ENCODE measurements around the gene FNBP1L. TPM values are rescaled to one million over a fixed set of nuclear protein-coding genes. Genes with fewer than 3 reads are reported as not detected.
"Not testable (repeated sequence)": the region's sequence is repeated elsewhere in the genome, so short reads cannot be mapped to it uniquely, and the experiment has no call there.

Gene FNBP1L
- total RNA-seq, 1 experiment from 2014 or later, result 31.8 TPM

DNA sequence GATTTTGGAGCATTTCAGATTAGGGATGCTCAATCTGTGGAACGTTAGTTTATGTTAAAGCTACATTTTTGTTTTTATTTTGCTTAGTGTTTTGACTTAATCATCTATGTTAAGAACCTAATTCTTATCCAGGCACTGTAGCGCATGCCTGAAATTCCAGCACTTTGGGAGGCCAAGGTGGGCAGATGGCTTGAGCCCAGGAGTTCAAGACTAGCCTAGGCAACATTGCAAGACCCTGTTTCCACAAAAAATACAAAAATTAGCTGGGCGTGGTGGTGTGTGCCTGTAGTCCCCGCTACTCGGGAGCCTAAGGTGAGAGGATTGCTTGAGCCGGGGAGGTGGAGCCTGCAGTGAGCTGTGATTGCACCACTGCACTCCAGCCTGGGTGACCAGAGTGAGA, 23.4 kb downstream of the FNBP1L start:
- intact Hi-C loops (cut with micrococcal nuclease), result no loop called here
- no peak overlapping the region for H3K4me3 Mint-ChIP-seq (ENCODE audit: unreplicated experiment)
- no peak for TF ChIP-seq CTCF (IDR thresholded peaks at IDR 0.05; ENCODE audit: unreplicated experiment)
- no peaks in the 10 kb centered on the region for H3K9me3 Mint-ChIP-seq (ENCODE audit: unreplicated experiment)
- H3K4me1 Mint-ChIP-seq (ENCODE audit: insufficient read depth, unreplicated experiment), result peaks cover 14% of the 10 kb centered on the region
- DNase-seq (ENCODE audit: unreplicated experiment), result no peak
- ChIA-PET CTCF (interaction anchor here (0.7 kb wide), 1 partner anchor 1030 kb away, joined by 3 read pairs; no protein-coding TSS in a partner anchor), POLR2A (interaction anchor here (1.3 kb wide), 1 partner anchor 47 kb away, joined by 3 read pairs; no protein-coding TSS in a partner anchor)
- H3K27ac Mint-ChIP-seq (ENCODE audit: low read depth, unreplicated experiment), result no peak overlapping the region
- H3K27me3 Mint-ChIP-seq (ENCODE audit: insufficient read depth, unreplicated experiment), result no peaks in the 10 kb centered on the region
- H3K36me3 Mint-ChIP-seq (ENCODE audit: insufficient read depth, unreplicated experiment), result peaks cover 9% of the 10 kb centered on the region
- BruUV-seq (replicated peaks), result no TSS peak

GRCh38 chr1:93471911-93472310, 24.0 kb downstream of the FNBP1L start:
- no peak for TF ChIP-seq CTCF (IDR thresholded peaks at IDR 0.05; ENCODE audit: unreplicated experiment)
- no TSS peak for BruUV-seq (replicated peaks)
- POLR2A ChIA-PET, result no interaction called here
- peaks cover 9% of the 10 kb centered on the region for H3K36me3 Mint-ChIP-seq (ENCODE audit: insufficient read depth, unreplicated experiment)
- H3K27me3 Mint-ChIP-seq (ENCODE audit: insufficient read depth, unreplicated experiment), result no peaks in the 10 kb centered on the region
- CTCF ChIA-PET, result no interaction called here
- H3K9me3 Mint-ChIP-seq (ENCODE audit: unreplicated experiment), result no peaks in the 10 kb centered on the region
- no peak overlapping the region for H3K4me3 Mint-ChIP-seq (ENCODE audit: unreplicated experiment)
- peaks cover 19% of the 10 kb centered on the region for H3K4me1 Mint-ChIP-seq (ENCODE audit: insufficient read depth, unreplicated experiment)
- DNase-seq (ENCODE audit: unreplicated experiment), result peak; percentile 72
- H3K27ac Mint-ChIP-seq (ENCODE audit: low read depth, unreplicated experiment), result no peak overlapping the region
- intact Hi-C loops (cut with micrococcal nuclease), result no loop called here

- Mint-ChIP-seq H3K4me1 (ENCODE audit: insufficient read depth, unreplicated experiment) (peaks cover 25% of the 10 kb centered on the region), H3K4me3 (ENCODE audit: unreplicated experiment) (no peak overlapping the region), H3K27ac (ENCODE audit: low read depth, unreplicated experiment) (no peak overlapping the region), H3K36me3 (ENCODE audit: insufficient read depth, unreplicated experiment) (peaks cover 9% of the 10 kb centered on the region), H3K9me3 (ENCODE audit: unreplicated experiment) (peaks cover 16% of the 10 kb centered on the region), H3K27me3 (ENCODE audit: insufficient read depth, unreplicated experiment) (no peaks in the 10 kb centered on the region)
- intact Hi-C loops (cut with micrococcal nuclease), result no loop called here
- TF ChIP-seq CTCF (IDR thresholded peaks at IDR 0.05; ENCODE audit: unreplicated experiment), result no peak
- ChIA-PET CTCF (interaction anchor here (0.7 kb wide), 2 partner anchors 151 to 169 kb away, joined by 3 read pairs; no protein-coding TSS in a partner anchor), POLR2A (interaction anchor here (1.0 to 1.7 kb wide), 5 partner anchors 10 to 78 kb away, joined by 3 to 7 read pairs (median 3); partner anchors contain the start of gene FNBP1L)
- no peak for DNase-seq (ENCODE audit: unreplicated experiment)
- BruUV-seq (replicated peaks), result no TSS peak
Observed at GRCh38 chr1:93474321-93474720, 26.4 kb downstream of the FNBP1L start.

- peaks cover 25% of the 10 kb centered on the region for H3K4me1 Mint-ChIP-seq (ENCODE audit: insufficient read depth, unreplicated experiment)
- H3K9me3 Mint-ChIP-seq (ENCODE audit: unreplicated experiment), result peaks cover 17% of the 10 kb centered on the region
- POLR2A ChIA-PET, result interaction anchor here (0.8 to 1.7 kb wide), 6 partner anchors 11 to 25 kb away, joined by 3 to 7 read pairs (median 3); no protein-coding TSS in a partner anchor
- no peaks in the 10 kb centered on the region for H3K27me3 Mint-ChIP-seq (ENCODE audit: insufficient read depth, unreplicated experiment)
- no peak overlapping the region for H3K27ac Mint-ChIP-seq (ENCODE audit: low read depth, unreplicated experiment)
- no peak for DNase-seq (ENCODE audit: unreplicated experiment)
- H3K4me3 Mint-ChIP-seq (ENCODE audit: unreplicated experiment), result no peak overlapping the region
- CTCF ChIA-PET, result interaction anchor here (0.5 to 1.5 kb wide), 3 partner anchors 11 to 40 kb away, joined by 3 read pairs; no protein-coding TSS in a partner anchor
- intact Hi-C loops (cut with micrococcal nuclease), result no loop called here
- TF ChIP-seq CTCF (IDR thresholded peaks at IDR 0.05; ENCODE audit: unreplicated experiment), result no peak
- H3K36me3 Mint-ChIP-seq (ENCODE audit: insufficient read depth, unreplicated experiment), result peaks cover 1% of the 10 kb centered on the region
- no TSS peak for BruUV-seq (replicated peaks)
Observed at GRCh38 chr1:93475681-93476080, 27.8 kb downstream of the FNBP1L start.

DNA sequence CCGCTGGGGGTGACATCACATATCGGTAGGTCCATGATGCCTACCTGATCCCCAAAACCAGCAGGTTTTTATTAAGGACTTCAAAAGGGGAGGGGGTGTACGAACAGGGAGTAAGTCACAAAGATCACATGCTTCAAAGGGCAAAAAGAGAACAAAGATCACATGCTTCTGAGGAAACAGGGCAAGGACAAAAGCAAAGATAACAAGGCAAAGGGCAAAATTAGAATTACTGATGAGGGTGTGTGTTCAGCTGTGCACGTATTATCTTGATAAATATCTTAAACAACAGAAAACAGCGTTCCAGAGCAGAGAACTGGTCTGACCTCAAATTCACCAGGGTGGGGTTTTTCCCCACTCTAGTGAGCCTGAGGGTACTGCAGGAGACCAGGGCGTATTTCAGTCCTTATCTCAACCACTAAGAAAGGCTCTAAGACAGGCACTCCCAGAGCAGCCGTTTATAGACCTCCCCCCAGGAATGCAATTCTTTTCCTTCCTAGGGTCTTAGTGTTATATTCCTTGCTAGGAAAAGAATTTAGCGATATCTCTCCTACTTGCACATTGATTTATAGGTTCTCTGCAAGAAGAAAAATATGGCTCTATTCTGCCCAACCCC, 31.3 kb downstream of the FNBP1L start:
- H3K27ac Mint-ChIP-seq (ENCODE audit: low read depth, unreplicated experiment); intact Hi-C loops (cut with micrococcal nuclease); POLR2A ChIA-PET; H3K4me3 Mint-ChIP-seq (ENCODE audit: unreplicated experiment); DNase-seq (ENCODE audit: unreplicated experiment); BruUV-seq (replicated peaks); H3K36me3 Mint-ChIP-seq (ENCODE audit: insufficient read depth, unreplicated experiment); H3K27me3 Mint-ChIP-seq (ENCODE audit: insufficient read depth, unreplicated experiment); CTCF ChIA-PET: not testable (repeated sequence)
- peaks cover 14% of the 10 kb centered on the region for H3K4me1 Mint-ChIP-seq (ENCODE audit: insufficient read depth, unreplicated experiment)
- peaks cover 17% of the 10 kb centered on the region for H3K9me3 Mint-ChIP-seq (ENCODE audit: unreplicated experiment)

DNA sequence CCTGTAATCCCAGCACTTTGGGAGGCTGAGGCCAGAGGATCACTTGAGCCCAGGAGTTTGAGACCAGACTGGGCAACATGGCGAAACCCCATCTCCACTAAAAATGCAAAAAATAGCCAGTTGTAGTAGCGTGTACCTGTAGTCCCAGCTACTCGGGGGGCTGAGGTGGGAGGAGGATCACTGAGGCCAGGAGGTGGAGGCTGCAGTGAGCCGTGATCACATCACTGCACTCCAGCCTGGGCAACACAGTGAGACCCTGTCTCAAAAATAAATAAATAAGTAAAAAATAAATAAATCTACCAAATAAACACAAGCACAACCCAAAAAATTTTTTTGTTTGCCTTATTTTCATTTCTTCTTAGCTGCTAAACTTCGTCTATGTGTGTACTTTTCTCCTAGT, 34.0 kb downstream of the FNBP1L start:
- POLR2A ChIA-PET, result interaction anchor here (0.5 kb wide), 1 partner anchor 174 kb away, joined by 3 read pairs; no protein-coding TSS in a partner anchor
- DNase-seq (ENCODE audit: unreplicated experiment); H3K27me3 Mint-ChIP-seq (ENCODE audit: insufficient read depth, unreplicated experiment); H3K4me3 Mint-ChIP-seq (ENCODE audit: unreplicated experiment); H3K36me3 Mint-ChIP-seq (ENCODE audit: insufficient read depth, unreplicated experiment); BruUV-seq (replicated peaks); intact Hi-C loops (cut with micrococcal nuclease); CTCF ChIA-PET; H3K27ac Mint-ChIP-seq (ENCODE audit: low read depth, unreplicated experiment): not testable (repeated sequence)
- Mint-ChIP-seq H3K9me3 (ENCODE audit: unreplicated experiment) (peaks cover 17% of the 10 kb centered on the region), H3K4me1 (ENCODE audit: insufficient read depth, unreplicated experiment) (peaks cover 12% of the 10 kb centered on the region)

All from MCF 10A (cell line).